AG04450 (cell line): ENCODE data around the gene TBCD. TPM values are rescaled to one million over a fixed set of nuclear protein-coding genes. Genes with fewer than 3 reads are reported as not detected.
"Not testable (repeated sequence)": the region's sequence is repeated elsewhere in the genome, so short reads cannot be mapped to it uniquely, and the experiment has no call there.

Experiments
- CTCF ChIA-PET: fragments of 300-600, 350-600 bp; formaldehyde crosslinking; extraction: SDS; loops from one replicate; lab custom pipeline; 2022; ENCODE audit warnings: antibody characterized with exemption, inconsistent platforms; lab: Charles Lee
- POLR2A ChIA-PET: fragments of 350-600 bp; formaldehyde crosslinking; extraction: SDS; loops from one replicate; lab custom pipeline; 2021; ENCODE audit warnings: antibody characterized with exemption, inconsistent platforms; lab: Yijun Ruan, JAX
- DNase-seq: peaks from one replicate; pipeline ENCODE4 v3.0.0-alpha.2; 2011; ENCODE audit warnings: low read depth, low spot score
- H3K27ac ChIP-seq: one replicate; pipeline ENCODE4 v1.5.1; 2012; ENCODE audit warnings: low read depth, low read length, control low read depth
- H3K27me3 ChIP-seq: one replicate; pipeline ENCODE4 v1.6.0; 2012; ENCODE audit warnings: low read length; ENCODE audit not compliant: control insufficient read depth, insufficient read depth
- H3K4me3 ChIP-seq: 2 replicates; pipeline ENCODE4 v1.5.1; 2011; ENCODE audit warnings: mild to moderate bottlenecking, low read depth, low read length, control low read depth
- H3K9me3 ChIP-seq: 2 replicates; pipeline ENCODE4 v1.5.1; 2012; ENCODE audit warnings: low read length; ENCODE audit not compliant: control insufficient read depth, insufficient read depth
- CTCF ChIP-seq: IDR thresholded peaks from 2 replicates; pipeline ENCODE4 v1.5.1; 2011; ENCODE audit warnings: low read depth, low read length, control low read depth, inconsistent platforms
- polyA plus RNA-seq: library from polyadenylated mRNA; depleted of rRNA; stranded (reverse); fragments of >200 nt; gene quantifications from 2 replicates; pipeline ENCODE4 v1.2.3, GENCODE V29; 2011

Gene TBCD
- polyA plus RNA-seq, 1 experiment, result 28.5 TPM

GRCh38 chr17:82777778-82778375 is 26.0 kb downstream of the TBCD start:
- H3K27ac ChIP-seq, DNase-seq, H3K27me3 ChIP-seq, H3K4me3 ChIP-seq, H3K9me3 ChIP-seq, POLR2A ChIA-PET: not testable (repeated sequence)
- TF ChIP-seq CTCF, result peak; percentile 16; the same call in 1 of the 2 replicates
- CTCF ChIA-PET, result interaction anchor here (1.0 to 2.1 kb wide), 3 partner anchors 92 to 109 kb away, joined by 3 to 6 read pairs (median 3); no protein-coding TSS in a partner anchor

- Histone ChIP-seq H3K4me3 (no peak overlapping the region), H3K27me3 (no peaks in the 10 kb centered on the region), H3K27ac (no peak overlapping the region), H3K9me3 (no peaks in the 10 kb centered on the region; the same call in 1 of the 2 replicates)
- DNase-seq, result no peak
- ChIA-PET POLR2A (no interaction called here), CTCF (interaction anchor here (1.1 to 2.1 kb wide), 2 partner anchors 11 to 111 kb away, joined by 4 to 6 read pairs; no protein-coding TSS in a partner anchor)
- no peak for TF ChIP-seq CTCF
Observed at GRCh38 chr17:82779541-82779940, 27.7 kb downstream of the TBCD start.

GRCh38 chr17:82780195-82780594 is 28.3 kb downstream of the TBCD start:
- ChIA-PET CTCF (interaction anchor here (0.7 to 2.5 kb wide), 7 partner anchors 9 to 293 kb away, joined by 3 to 15 read pairs (median 4); no protein-coding TSS in a partner anchor), POLR2A (interaction anchor here (0.7 kb wide), 1 partner anchor 1664 kb away, joined by 7 read pairs; no protein-coding TSS in a partner anchor)
- H3K27me3 ChIP-seq, result no peaks in the 10 kb centered on the region
- no peak overlapping the region for H3K4me3 ChIP-seq
- H3K27ac ChIP-seq, result no peak overlapping the region
- no peaks in the 10 kb centered on the region for H3K9me3 ChIP-seq
- DNase-seq, result no peak
- no peak for TF ChIP-seq CTCF

GRCh38 chr17:82780971-82781893 is 29.4 kb downstream of the TBCD start:
- no peaks in the 10 kb centered on the region for H3K9me3 ChIP-seq
- TF ChIP-seq CTCF, result no peak
- H3K27ac ChIP-seq, result no peak overlapping the region
- H3K4me3 ChIP-seq, result no peak overlapping the region
- CTCF ChIA-PET, result interaction anchor here (0.6 to 2.5 kb wide), 22 partner anchors 10 to 419 kb away, joined by 3 to 15 read pairs (median 4); no protein-coding TSS in a partner anchor
- POLR2A ChIA-PET, result no interaction called here
- no peak for DNase-seq
- no peaks in the 10 kb centered on the region for H3K27me3 ChIP-seq
